GM12878 (cell line): ENCODE data around the gene REEP1. TPM values are rescaled to one million over a fixed set of nuclear protein-coding genes. Genes with fewer than 3 reads are reported as not detected.

Experiments
- ATAC-seq: fragments of 200-7000 bp; cut with Tn5 transposase; 3 replicates; pipeline ENCODE4 v1.9.1; 2020; ENCODE audit warnings: mild to moderate bottlenecking, moderate library complexity
- BruUV-seq: library from RNA; stranded (reverse); fragments of 400-500 nt; replicated peaks from 2 replicates; lab custom pipeline; 2021; lab: Mats Ljungman, UMichigan
- CTCF ChIA-PET: fragments of 300-600 bp; sonication (Branson Sonifier 250); formaldehyde crosslinking; extraction: SDS; loops from one replicate; lab custom pipeline; 2021; ENCODE audit warnings: inconsistent platforms; lab: Yijun Ruan, JAX
- POLR2A ChIA-PET: fragments of 350-600 bp; formaldehyde crosslinking; extraction: SDS; loops from one replicate; lab custom pipeline; 2021; ENCODE audit warnings: inconsistent platforms; lab: Charles Lee
- RAD21 ChIA-PET: fragments of 300-600 bp; sonication (Branson Sonifier 250); formaldehyde crosslinking; loops from one replicate; lab custom pipeline; 2023; ENCODE audit warnings: antibody characterized with exemption; ENCODE audit not compliant: unreplicated experiment; lab: Charles Lee
- SMC1A ChIA-PET: fragments of 300-600 bp; sonication (Branson Sonifier 250); formaldehyde crosslinking; loops from one replicate; lab custom pipeline; 2023; ENCODE audit not compliant: unreplicated experiment, uncharacterized antibody; lab: Charles Lee
- DNase-seq: peaks from one replicate; pipeline ENCODE4 v3.0.0-alpha.2; 2011; ENCODE audit warnings: low read depth, low spot score
- FAIRE-seq: peaks from 3 replicates; lab custom pipeline; 2011; peaks lifted over from hg19 to GRCh38; lab: Jason Lieb, UNC
- H2AFZ ChIP-seq: 2 replicates; pipeline ENCODE4 v1.6.0; 2011; ENCODE audit warnings: low read depth, low read length, control low read depth; ENCODE audit not compliant: control insufficient read depth
- H3K27ac ChIP-seq: 2 replicates; pipeline ENCODE4 v1.5.1; 2011; ENCODE audit warnings: control low read depth; ENCODE audit not compliant: control insufficient read depth, insufficient read depth
- H3K27me3 ChIP-seq, 2 experiments: replicated peaks in 1 of 2; 2 replicates each; pipeline versions ENCODE4 v1.6.0 to v1.6.1; 2011; ENCODE audit warnings: low read length in 1 of 2; ENCODE audit not compliant: control insufficient read depth in 2 of 2, insufficient read depth in 2 of 2
- H3K36me3 ChIP-seq, 2 experiments: 2 replicates each; pipeline ENCODE4 v1.5.1; 2011; ENCODE audit warnings: low read length in 1 of 2; ENCODE audit not compliant: control insufficient read depth in 2 of 2, insufficient read depth in 2 of 2
- H3K4me1 ChIP-seq: 2 replicates; pipeline ENCODE4 v1.6.1; 2011; ENCODE audit warnings: mild to moderate bottlenecking, low read length, moderate library complexity, mixed read lengths; ENCODE audit not compliant: control insufficient read depth, insufficient read depth
- H3K4me2 ChIP-seq: 2 replicates; pipeline ENCODE4 v1.6.0; 2011; ENCODE audit warnings: control low read depth; ENCODE audit not compliant: control insufficient read depth, insufficient read depth
- H3K4me3 ChIP-seq: fragments of 200-600 bp; sonication (generic); 2 replicates; pipeline ENCODE4 v1.5.1; 2016
- H3K79me2 ChIP-seq: 2 replicates; pipeline ENCODE4 v1.6.0; 2011; ENCODE audit warnings: low read length; ENCODE audit not compliant: control insufficient read depth, insufficient read depth
- H3K9ac ChIP-seq: 2 replicates; pipeline ENCODE4 v1.8.0; 2011; ENCODE audit warnings: low read length, control low read depth, mixed read lengths; ENCODE audit not compliant: control insufficient read depth, insufficient read depth
- H3K9me3 ChIP-seq: replicated peaks from 3 replicates; pipeline ENCODE4 v1.5.1; 2011; ENCODE audit warnings: mild to moderate bottlenecking, low read length; ENCODE audit not compliant: control insufficient read depth, insufficient read depth
- H4K20me1 ChIP-seq: 2 replicates; pipeline ENCODE4 v1.6.0; 2011; ENCODE audit not compliant: control insufficient read depth, insufficient read depth
- CHD1 ChIP-seq: IDR thresholded peaks from 2 replicates; pipeline ENCODE4 v1.6.1; 2012; ENCODE audit warnings: low read depth, low read length, improper control_type of control experiment
- EZH2 ChIP-seq: IDR thresholded peaks from 2 replicates; pipeline ENCODE4 v1.6.1; 2012; ENCODE audit warnings: low read depth, mild to moderate bottlenecking, control low read depth, inconsistent platforms, low read length, borderline replicate concordance; ENCODE audit not compliant: control insufficient read depth
- HDAC2 ChIP-seq: fragments of 200-600 bp; sonication (generic); IDR thresholded peaks from 2 replicates; pipeline ENCODE4 v1.6.1; 2017
- IKZF2 ChIP-seq, 2 experiments: fragments of 450-650 bp; IDR thresholded peaks; 2 replicates each; pipeline ENCODE4 v1.6.1; 2017; ENCODE audit warnings: mild to moderate bottlenecking in 2 of 2, moderate library complexity in 2 of 2
- KLF5 ChIP-seq: fragments of 450-650 bp; IDR thresholded peaks from 2 replicates; pipeline ENCODE4 v1.6.1; 2014; ENCODE audit warnings: mild to moderate bottlenecking; ENCODE audit not compliant: partially characterized antibody
- MTA2 ChIP-seq: fragments of 450-650 bp; IDR thresholded peaks from 2 replicates; pipeline ENCODE4 v1.6.1; 2016; ENCODE audit warnings: low read depth, mild to moderate bottlenecking, moderate library complexity
- NFIC ChIP-seq: IDR thresholded peaks from 2 replicates; pipeline ENCODE4 v1.6.1; 2012; ENCODE audit warnings: low read depth, mild to moderate bottlenecking, inconsistent platforms, low read length, moderate library complexity
- PBX3 ChIP-seq: IDR thresholded peaks from 2 replicates; pipeline ENCODE4 v1.6.1; 2011; ENCODE audit warnings: mild to moderate bottlenecking, low read depth, low read length, moderate library complexity; ENCODE audit not compliant: insufficient replicate concordance
- RB1 ChIP-seq: fragments of 450-650 bp; formaldehyde crosslinking; IDR thresholded peaks from 2 replicates; pipeline ENCODE4 v1.6.1; 2017; ENCODE audit warnings: mild to moderate bottlenecking, borderline replicate concordance
- RCOR1 ChIP-seq: conservative IDR thresholded peaks from 2 replicates; pipeline ENCODE4 v1.6.1; 2012; ENCODE audit warnings: low read depth, low read length, improper control_type of control experiment
- TBL1XR1 ChIP-seq: IDR thresholded peaks from 2 replicates; pipeline ENCODE4 v1.6.1; 2012; ENCODE audit warnings: low read depth, low read length, improper control_type of control experiment
- WRNIP1 ChIP-seq: IDR thresholded peaks from 2 replicates; pipeline ENCODE4 v1.6.1; 2011; ENCODE audit warnings: low read depth, low read length, improper control_type of control experiment, borderline replicate concordance
- ZBTB11 ChIP-seq: fragments of 450-650 bp; formaldehyde crosslinking; IDR thresholded peaks from 2 replicates; pipeline ENCODE4 v1.5.0; 2022; ENCODE audit warnings: mild to moderate bottlenecking, missing genetic modification characterization
- WGBS: methylation state at CpG from one replicate; pipeline ENCODE4 v1.1.6; 2016; ENCODE audit warnings: low lambda C conversion rate; ENCODE audit not compliant: insufficient replicate concordance, insufficient coverage; ENCODE audit errors: missing lambda C conversion rate; 5-methylcytosine and 5-hydroxymethylcytosine counted together
- in situ Hi-C: fragments of 300-500 bp; cut with MboI; formaldehyde crosslinking; loops from 9 replicates; pipeline ENCODE4 v1.14.3; 2018; ENCODE audit warnings: mixed read lengths
- intact Hi-C: fragments of 100-400 bp; cut with micrococcal nuclease; formaldehyde crosslinking; loops from one replicate; pipeline ENCODE4 v1.14.2; 2022; ENCODE audit not compliant: unreplicated experiment
- polyA plus RNA-seq, 11 experiments: library from polyadenylated mRNA; depleted of rRNA in 4 of 11; unstranded in 6 of 11; stranded (reverse) in 5 of 11; fragments of >200 nt; fragmentation: Nextera tagmentation in 4 of 11; fragmentation: Illumina TruSeq in 1 of 11; extraction: Ambion mirVana in 4 of 11; extraction: Trizol in 1 of 11; gene quantifications; 1 replicate in 1 of 11; 2 replicates in 10 of 11; pipeline versions ENCODE4 v1.2.1 to v1.2.3, GENCODE V29; 2011 to 2016; ENCODE audit warnings: inconsistent platforms in 2 of 11, missing spikeins in 2 of 11, low read depth in 1 of 11
- total RNA-seq, 4 experiments: library from RNA; depleted of rRNA in 3 of 4; stranded (reverse); fragments of >200 nt in 3 of 4; fragmentation: Illumina TruSeq in 1 of 4; extraction: Trizol in 1 of 4; gene quantifications; 2 replicates each; pipeline versions ENCODE4 v1.2.1 to v1.2.3, GENCODE V29; 2013 to 2021
- TF ChIP-seq, protein P1 (sequence below): IDR thresholded peaks from 2 replicates; pipeline ENCODE4 v1.6.1; 2011; ENCODE audit warnings: low read depth, mild to moderate bottlenecking, low read length, moderate library complexity, borderline replicate concordance; ENCODE audit errors: extremely low read depth
- TF ChIP-seq, protein P2 (sequence below): fragments of 450-650 bp; IDR thresholded peaks from 2 replicates; pipeline ENCODE4 v1.6.1; 2017; ENCODE audit warnings: mild to moderate bottlenecking

Gene REEP1
- total and polyA plus RNA-seq, 10 of the 15 experiments (the other 5 are each of a cell fraction or from before 2014, with no cell fraction given) = 0.02 to 0.30 (median 0.09) TPM; not detected in 1

- 69% methylated on average over 2 of the region's 2 CpGs for WGBS
- Histone ChIP-seq H3K27me3 (no peaks in the 10 kb centered on the region), H3K27ac (no peak overlapping the region), H3K4me3 (no peak overlapping the region), H3K9me3 (no peaks in the 10 kb centered on the region), H3K4me2 (no peak overlapping the region), H3K36me3 (no peaks in the 10 kb centered on the region), H2AFZ (no peak overlapping the region), H3K9ac (no peak overlapping the region), H4K20me1 (no peaks in the 10 kb centered on the region), H3K79me2 (no peaks in the 10 kb centered on the region), H3K4me1 (no peaks in the 10 kb centered on the region)
- FAIRE-seq = no peak
- in situ Hi-C loops = no loop called here
- SMC1A ChIA-PET = interaction anchor here (0.7 to 2.3 kb wide), 2 partner anchors 14 to 152 kb away, joined by 3 to 7 read pairs; no protein-coding TSS in a partner anchor
- ATAC-seq = no peak
- RAD21 ChIA-PET = no interaction called here
- CTCF ChIA-PET = interaction anchor here (1.3 to 1.4 kb wide), 2 partner anchors 10 to 161 kb away, joined by 3 to 7 read pairs; no protein-coding TSS in a partner anchor
- BruUV-seq = no TSS peak
- POLR2A ChIA-PET = no interaction called here
- intact Hi-C loops = no loop called here
- no peak for DNase-seq
- TF ChIP-seq TBL1XR1 (no peak), EZH2 (no peak), MTA2 (no peak), RB1 (no peak), CHD1 (no peak), KLF5 (no peak), ZBTB11 (CRISPR knock-in tag) (no peak), RCOR1 (no peak), WRNIP1 (no peak), NFIC (no peak), PBX3 (no peak), IKZF2 (IDR thresholded peaks at IDR 0.05) (no peak), HDAC2 (no peak)
- TF ChIP-seq, protein P1, sequence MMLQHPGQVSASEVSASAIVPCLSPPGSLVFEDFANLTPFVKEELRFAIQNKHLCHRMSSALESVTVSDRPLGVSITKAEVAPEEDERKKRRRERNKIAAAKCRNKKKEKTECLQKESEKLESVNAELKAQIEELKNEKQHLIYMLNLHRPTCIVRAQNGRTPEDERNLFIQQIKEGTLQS = no peak
- TF ChIP-seq, protein P2, sequence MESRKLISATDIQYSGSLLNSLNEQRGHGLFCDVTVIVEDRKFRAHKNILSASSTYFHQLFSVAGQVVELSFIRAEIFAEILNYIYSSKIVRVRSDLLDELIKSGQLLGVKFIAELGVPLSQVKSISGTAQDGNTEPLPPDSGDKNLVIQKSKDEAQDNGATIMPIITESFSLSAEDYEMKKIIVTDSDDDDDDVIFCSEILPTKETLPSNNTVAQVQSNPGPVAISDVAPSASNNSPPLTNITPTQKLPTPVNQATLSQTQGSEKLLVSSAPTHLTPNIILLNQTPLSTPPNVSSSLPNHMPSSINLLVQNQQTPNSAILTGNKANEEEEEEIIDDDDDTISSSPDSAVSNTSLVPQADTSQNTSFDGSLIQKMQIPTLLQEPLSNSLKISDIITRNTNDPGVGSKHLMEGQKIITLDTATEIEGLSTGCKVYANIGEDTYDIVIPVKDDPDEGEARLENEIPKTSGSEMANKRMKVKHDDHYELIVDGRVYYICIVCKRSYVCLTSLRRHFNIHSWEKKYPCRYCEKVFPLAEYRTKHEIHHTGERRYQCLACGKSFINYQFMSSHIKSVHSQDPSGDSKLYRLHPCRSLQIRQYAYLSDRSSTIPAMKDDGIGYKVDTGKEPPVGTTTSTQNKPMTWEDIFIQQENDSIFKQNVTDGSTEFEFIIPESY = no peak
Observed at GRCh38 chr2:86382108-86382507, 44.7 kb upstream of the REEP1 start.
